ENCODE results near the gene PRSS48.

Gene PRSS48

GRCh38 chr4:151284534-151285245, 7.7 kb downstream of the PRSS48 start:
- in situ Hi-C loops (cut with HindIII; ENCODE audit: low sequenced_read_pairs) = no loop called here
- TF ChIP-seq CTCF (IDR thresholded peaks at IDR 0.05; ENCODE audit: low read depth, low read length) = no peak
- no peak overlapping the region for H3K4me3 ChIP-seq (ENCODE audit: low read depth, low read length)
- no peak for DNase-seq (ENCODE audit: low read depth, low spot score)

- in situ Hi-C loops (cut with HindIII; ENCODE audit: low sequenced_read_pairs) = no loop called here
- DNase-seq (ENCODE audit: low read depth, low spot score) = no peak
- TF ChIP-seq CTCF (IDR thresholded peaks at IDR 0.05; ENCODE audit: low read depth, low read length) = no peak
Measured at GRCh38 chr4:151287409-151287808, 10.4 kb downstream of the PRSS48 start.

GRCh38 chr4:151291485-151291884, 14.5 kb downstream of the PRSS48 start:
- in situ Hi-C loops (cut with HindIII; ENCODE audit: low sequenced_read_pairs) = no loop called here
- TF ChIP-seq CTCF (IDR thresholded peaks at IDR 0.05; ENCODE audit: low read depth, low read length) = no peak
- no peak for DNase-seq (ENCODE audit: low read depth, low spot score)

More at GRCh38 chr4:151287409-151287808, 10.4 kb downstream of the PRSS48 start:
- no peak overlapping the region for H3K4me3 ChIP-seq (ENCODE audit: low read depth, low read length)

GRCh38 chr4:151292038-151292437, 15.1 kb downstream of the PRSS48 start:
- DNase-seq (ENCODE audit: low read depth, low spot score) = no peak
- no peak for TF ChIP-seq CTCF (IDR thresholded peaks at IDR 0.05; ENCODE audit: low read depth, low read length)
- no peak overlapping the region for H3K4me3 ChIP-seq (ENCODE audit: low read depth, low read length)
- in situ Hi-C loops (cut with HindIII; ENCODE audit: low sequenced_read_pairs) = no loop called here

More at GRCh38 chr4:151291485-151291884, 14.5 kb downstream of the PRSS48 start:
- no peak overlapping the region for H3K4me3 ChIP-seq (ENCODE audit: low read depth, low read length)

- DNase-seq (ENCODE audit: low read depth, low spot score) = no peak
- H3K4me3 ChIP-seq (ENCODE audit: low read depth, low read length) = no peak overlapping the region
- no peak for TF ChIP-seq CTCF (IDR thresholded peaks at IDR 0.05; ENCODE audit: low read depth, low read length)
- in situ Hi-C loops (cut with HindIII; ENCODE audit: low sequenced_read_pairs) = no loop called here
Measured at GRCh38 chr4:151294833-151295496, 18.0 kb downstream of the PRSS48 start.

- in situ Hi-C loops (cut with HindIII; ENCODE audit: low sequenced_read_pairs) = no loop called here
- DNase-seq (ENCODE audit: low read depth, low spot score) = no peak
- no peak overlapping the region for H3K4me3 ChIP-seq (ENCODE audit: low read depth, low read length)
- TF ChIP-seq CTCF (IDR thresholded peaks at IDR 0.05; ENCODE audit: low read depth, low read length) = no peak
Measured at GRCh38 chr4:151296227-151296626, 19.3 kb downstream of the PRSS48 start.

All from astrocyte of the spinal cord (primary cell).